Cerebellar nuclear complex (tissue), 1 donor: ENCODE data around the gene SH3RF2.
"Not testable (repeated sequence)": the region's sequence is repeated elsewhere in the genome, so short reads cannot be mapped to it uniquely, and the experiment has no call there.

Experiments
- DNase-seq, 2 experiments: peaks; one replicate each; lab custom pipeline; 2025; lab: John Stamatoyannopoulos, UW

Gene SH3RF2

DNA sequence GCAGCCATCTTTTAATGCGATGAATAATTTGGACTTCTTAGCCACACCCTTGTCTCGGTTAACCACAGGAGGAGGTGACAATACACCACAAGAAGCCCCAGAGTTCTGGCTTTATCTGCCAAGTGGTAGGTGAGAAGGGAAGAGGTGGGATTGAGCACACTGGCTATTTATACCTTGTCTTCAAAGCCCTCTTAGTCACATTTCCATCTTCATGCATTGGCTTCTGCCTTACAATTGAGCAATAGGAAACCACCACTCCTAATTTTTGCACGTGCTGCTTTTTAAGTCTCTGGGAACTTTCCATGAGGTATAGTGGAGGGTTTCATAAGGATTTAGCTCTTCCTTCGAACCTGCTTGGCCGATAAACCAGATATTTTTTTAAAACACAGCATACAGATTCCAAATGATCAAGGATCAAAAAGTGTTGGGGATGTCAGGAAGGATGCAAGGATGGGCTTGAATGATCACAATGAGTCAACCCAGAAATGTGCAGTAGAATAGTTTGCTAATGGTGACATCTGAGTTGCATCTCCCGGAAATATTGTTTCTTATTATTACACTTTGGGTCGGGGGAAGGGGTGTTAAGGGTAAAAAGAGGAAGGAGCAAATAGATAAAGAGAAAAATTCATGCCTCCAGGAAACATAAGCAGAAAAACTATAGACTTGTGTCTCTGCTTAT, 143.5 kb downstream of the SH3RF2 start:
- DNase-seq: no peak

GRCh38 chr5:146081556-146081955, 145.2 kb downstream of the SH3RF2 start:
- no peak for DNase-seq

DNA sequence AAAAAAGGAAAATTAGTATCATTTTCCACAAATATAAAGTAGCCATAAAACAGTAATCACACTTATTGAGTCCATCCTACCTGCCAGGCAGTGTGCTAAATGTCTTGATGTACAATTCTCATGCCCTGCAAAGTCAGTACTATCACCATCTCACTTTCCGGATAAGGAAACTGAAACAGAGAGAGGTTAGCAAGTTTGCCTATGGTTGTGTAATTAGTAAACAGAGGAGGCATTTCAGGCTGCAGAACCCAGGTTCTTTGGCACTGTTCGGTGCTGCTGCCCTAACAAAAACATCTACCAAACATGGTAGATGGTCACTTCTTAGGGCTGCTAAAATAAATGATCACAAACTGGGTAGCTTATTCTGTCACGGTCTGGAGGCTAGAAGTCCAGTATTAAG, 146.4 kb downstream of the SH3RF2 start:
- no peak for DNase-seq

DNA sequence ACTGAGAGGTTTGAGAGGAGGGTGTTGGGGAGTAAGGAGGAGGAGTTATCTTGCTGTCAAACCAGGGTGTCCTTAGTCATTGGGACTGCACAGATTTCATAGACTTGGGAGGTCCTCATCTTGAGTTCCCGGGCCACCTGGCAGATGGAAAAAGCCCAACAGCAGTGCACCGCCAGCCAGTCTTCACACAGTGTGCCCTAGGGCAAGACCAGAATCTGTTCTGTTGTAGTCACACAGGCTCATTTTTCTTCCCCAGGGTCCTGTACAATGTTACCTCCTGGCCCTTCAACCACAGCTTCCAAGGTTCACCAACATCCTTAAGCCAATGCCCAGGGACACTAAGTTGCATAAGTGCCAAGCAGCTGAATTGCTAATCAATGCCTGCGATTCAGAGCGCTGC, 148.0 kb downstream of the SH3RF2 start:
- no peak for DNase-seq

GRCh38 chr5:146088098-146088497, 151.7 kb downstream of the SH3RF2 start:
- DNase-seq: no peak

- no peak for DNase-seq
Observed at GRCh38 chr5:146089287-146089686, 152.9 kb downstream of the SH3RF2 start.

GRCh38 chr5:146091881-146092280, 155.5 kb downstream of the SH3RF2 start:
- DNase-seq: no peak

DNA sequence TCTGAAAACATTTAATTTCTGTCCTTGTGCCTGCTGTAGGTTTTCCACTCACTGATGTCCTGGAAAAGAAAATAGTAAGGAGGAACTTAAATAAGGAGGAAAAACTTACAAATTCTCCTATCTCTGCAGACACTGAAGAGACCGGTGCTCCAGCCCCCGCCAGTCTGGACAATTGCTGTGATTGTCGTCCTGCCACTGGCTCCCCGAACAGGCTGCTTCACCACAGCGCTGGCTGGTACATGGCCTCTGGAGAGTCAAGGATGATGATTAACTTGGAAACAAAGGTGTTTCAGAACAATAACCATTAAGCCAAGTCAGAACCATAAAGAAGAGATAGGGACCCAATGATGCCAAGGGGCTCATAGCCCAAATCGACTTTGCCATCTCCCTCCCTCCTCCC, 161.7 kb downstream of the SH3RF2 start:
- no peak for DNase-seq

DNA sequence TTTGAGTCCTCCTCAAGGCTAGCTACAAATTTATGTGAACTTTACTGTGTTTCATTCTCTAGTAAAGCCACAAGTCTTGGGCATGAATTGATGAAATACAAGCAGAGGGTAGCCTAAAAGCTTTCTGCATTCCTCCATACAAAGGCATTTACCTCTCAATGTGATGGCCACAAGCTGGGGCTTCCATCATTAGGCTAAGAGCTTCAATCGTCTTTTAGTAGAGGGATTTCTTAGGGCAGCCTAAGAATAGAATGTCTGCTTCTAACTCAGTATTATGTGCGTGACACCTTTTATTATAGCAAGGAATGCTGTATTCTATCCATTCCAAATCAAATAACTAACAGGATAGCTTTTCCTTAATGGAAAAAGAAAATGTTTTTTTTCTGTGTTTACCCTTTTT, 165.3 kb downstream of the SH3RF2 start:
- DNase-seq: no peak

- no peak for DNase-seq
Observed at GRCh38 chr5:146103594-146103993, 167.2 kb downstream of the SH3RF2 start.

- no peak for DNase-seq
Observed at GRCh38 chr5:146105477-146105876, 169.1 kb downstream of the SH3RF2 start, which contains the start of gene PLAC8L1. Gene PLAC8L1 (minus strand): TSS chr5:146105577. CDS start chr5:146104311, 1,266 bp downstream.

DNA sequence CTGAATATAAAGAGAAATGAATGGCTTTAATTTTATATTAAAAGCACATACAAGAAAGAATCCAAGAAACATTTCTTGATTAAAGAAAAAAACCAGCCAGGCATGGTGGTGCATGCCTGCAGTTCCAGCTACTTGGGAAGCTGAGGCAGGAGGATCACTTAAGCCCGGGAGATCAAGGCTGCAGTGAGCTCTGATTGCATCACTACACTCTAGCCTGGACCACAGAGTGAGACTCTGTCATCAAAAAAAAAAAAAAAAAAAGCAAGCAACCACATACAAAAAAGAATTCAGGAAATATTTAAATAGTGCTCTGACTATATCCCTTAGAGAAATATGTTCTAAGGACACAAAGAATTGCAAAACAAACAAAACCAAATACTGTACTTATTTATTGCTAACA, 171.5 kb downstream of the SH3RF2 start:
- DNase-seq: no peak

DNA sequence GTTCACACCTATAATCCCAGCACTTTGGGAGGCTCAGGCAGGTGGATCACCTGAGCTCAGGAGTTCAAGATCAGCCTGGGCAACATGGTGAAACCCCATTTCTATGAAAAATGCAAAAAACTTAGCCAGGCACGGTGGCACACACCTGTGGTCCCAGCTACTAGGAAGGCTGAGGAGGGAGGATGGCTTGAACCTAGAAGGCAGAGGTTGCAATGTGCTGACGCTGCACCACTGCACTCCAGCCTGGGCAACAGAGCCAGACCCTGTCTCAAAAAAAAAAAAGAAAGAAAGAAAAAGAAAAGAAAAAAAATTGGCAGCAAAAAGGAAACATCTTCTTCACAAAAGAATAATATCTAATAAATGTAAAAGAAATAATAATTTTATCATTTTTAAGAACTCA, 172.5 kb downstream of the SH3RF2 start:
- not testable (repeated sequence) for DNase-seq

DNA sequence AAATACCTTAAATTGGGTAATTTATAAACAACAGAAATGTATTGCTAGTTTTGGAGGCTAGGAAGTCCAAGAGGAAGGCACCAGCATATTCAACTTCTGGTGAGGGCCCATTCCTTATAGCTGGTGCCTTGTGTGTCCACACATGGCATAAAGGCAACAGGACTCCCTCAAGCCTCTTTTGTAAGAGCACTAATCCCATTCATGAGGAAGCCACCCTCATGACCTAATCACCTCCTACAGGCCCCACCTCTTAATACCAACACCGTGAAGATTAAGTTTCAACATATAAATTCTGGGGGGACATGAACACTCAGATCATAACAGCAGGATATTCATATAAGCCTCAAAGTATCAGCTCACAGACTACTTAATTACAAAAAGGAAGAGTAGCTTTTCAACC, 173.0 kb downstream of the SH3RF2 start:
- DNase-seq: no peak

DNA sequence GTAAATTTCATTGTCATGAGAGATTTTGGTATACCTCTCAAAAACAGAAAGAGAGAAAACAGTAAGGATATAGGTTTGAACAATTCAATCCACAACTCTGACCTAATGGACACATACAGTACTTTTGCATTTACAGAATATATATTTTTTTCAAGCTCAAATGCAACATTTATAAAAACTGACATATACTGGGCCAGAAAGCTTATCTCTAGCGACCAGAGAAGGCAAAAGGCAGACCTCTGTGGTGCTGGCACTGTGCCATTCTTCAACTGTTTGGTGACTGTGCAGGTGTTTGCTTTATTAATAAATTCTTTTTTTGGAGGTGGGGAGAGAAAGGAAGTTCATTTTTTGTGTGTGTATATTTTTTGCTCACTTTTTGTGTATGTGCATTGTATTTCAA, 175.0 kb downstream of the SH3RF2 start:
- no peak for DNase-seq

DNA sequence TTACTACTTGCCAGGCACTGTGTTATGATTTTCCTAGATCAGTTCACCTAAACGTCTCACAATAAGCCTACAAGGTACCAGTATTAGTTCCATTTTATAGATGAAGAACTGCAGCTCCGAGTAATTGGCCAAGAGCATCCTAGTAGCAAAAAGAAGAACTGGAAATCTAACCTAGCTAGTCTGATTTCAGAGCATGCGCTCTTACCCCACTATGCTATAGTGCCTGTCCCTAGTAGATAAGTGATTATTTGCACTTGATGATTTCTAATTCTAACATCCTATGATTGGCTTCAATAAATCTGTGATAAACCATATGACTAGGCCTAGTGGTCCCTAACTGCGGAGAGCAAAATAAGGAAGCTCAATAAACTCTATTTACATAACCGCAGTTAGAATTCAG, 176.1 kb downstream of the SH3RF2 start:
- no peak for DNase-seq
